GM19463 (cell line): ENCODE measurements around the gene SAMD7.

Experiments
- ATAC-seq: cut with Tn5 transposase; IDR thresholded peaks from one replicate; pipeline ENCODE4 v1.9.1; 2021; ENCODE audit warnings: mild to moderate bottlenecking, moderate library complexity; ENCODE audit not compliant: unreplicated experiment

The SAMD7 gene

DNA sequence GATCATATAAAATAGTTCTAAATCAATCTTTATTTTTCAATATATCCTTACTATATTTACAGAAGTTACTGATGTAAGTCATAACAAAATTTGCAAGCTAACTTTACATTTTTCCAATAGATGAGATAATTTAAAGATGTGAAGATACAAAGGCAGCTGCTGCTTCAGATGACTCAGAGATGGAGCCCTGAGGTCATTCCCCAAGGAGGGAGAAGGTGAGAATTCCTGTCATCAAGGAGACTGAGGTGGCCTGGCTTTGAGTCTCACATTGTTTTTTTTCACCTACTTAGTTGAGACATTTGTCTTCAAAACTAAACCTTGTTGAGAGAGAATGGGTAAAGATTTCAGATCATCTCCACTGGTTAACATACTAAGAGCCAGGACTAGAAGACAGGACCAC is 3.9 kb upstream of the SAMD7 start:
- no peak for ATAC-seq

DNA sequence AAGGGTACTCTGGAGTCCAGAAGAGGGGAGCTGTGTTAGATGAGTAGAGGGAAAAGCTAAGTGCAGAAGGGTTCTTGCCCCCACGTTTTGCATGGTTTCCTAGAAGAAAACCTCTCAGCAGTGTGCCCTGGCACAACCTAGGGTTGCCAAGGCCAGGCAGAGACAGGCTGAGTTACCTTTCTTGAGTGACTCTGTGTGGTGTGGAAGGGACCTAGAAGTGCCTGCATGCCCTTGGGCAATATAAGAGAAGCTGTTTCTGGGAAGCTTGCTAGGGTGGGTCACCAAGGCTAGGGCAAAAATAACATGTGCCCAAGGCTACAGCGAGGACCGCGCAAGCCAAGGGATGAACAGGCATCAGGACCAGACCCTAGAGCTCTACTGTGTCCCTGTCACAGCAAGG is 3.4 kb upstream of the SAMD7 start:
- ATAC-seq, result no peak

DNA sequence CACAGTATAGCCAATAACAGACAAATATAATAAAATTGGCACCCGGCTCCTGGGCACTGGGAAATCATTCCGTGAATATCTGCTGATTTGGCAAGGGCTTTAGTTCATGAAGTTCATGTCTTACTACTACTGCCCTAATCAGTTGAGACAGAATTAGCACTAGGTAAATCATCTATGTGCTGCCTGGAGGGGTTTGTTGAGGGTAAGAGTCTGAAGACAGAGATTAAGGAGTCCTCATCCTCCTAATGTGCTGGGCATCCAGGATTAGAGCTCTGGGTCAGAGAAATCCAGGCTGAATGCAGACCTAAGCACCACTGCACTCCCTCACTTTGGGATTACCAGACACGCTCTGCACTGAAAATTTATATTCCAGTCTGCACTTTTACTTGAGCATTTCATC is 2.0 kb downstream of the SAMD7 start:
- no peak for ATAC-seq

DNA sequence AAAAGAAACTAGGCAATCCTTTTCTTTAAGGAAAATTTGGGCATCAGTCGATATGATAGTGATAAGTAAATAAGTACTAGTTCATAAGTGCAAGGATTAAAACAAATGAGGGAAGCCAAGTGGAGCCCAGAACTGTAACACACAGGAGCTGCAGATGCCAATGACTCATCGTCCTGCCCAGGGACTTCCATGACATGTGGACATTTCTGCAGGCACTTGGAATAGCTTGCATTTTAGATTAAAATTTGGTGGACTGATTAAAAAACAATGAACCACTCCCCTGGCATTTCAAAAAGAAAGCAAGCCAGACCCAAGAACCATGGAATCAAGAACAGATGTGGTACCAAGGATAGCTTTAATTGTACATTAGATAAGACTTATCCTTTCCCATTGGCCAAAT is 2.9 kb downstream of the SAMD7 start:
- ATAC-seq, result no peak

DNA sequence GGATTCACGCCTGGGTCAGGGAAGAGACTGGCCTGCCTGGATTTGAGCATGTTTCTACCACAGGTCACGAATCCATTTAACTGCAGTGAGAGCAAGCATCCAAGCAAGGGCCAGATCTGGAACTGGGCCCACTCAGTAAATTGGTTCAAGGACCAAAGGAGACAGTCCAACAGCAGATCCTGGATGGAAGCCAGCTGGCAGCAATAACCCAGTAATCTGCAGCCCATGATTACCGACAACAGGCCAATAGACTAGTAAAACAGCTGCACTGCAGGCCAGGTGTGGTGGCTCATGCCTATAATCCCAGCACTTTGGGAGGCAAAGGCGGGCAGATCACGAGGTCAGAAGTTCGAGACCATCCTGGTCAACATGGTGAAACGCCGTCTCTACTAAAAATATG is 11.8 kb downstream of the SAMD7 start:
- ATAC-seq, result no peak

DNA sequence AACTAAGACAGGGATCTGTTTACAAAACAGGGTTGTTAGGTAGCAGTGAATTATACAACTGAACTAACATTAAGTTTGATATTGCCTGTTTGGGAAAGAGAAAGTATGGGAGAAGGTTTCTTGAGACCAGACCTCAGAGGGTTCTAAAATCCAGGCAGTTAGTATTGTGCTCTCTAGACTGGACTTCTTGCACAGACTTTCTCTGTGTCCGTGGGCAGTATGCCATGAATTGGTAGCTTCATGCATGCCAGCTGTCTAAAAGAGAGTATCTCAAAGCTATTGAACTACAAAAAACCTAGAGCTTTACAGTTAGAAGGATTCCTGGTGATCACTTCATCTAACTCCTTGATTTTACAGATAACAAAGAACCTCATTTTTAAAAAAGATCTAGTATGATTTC is 12.5 kb downstream of the SAMD7 start:
- no peak for ATAC-seq

DNA sequence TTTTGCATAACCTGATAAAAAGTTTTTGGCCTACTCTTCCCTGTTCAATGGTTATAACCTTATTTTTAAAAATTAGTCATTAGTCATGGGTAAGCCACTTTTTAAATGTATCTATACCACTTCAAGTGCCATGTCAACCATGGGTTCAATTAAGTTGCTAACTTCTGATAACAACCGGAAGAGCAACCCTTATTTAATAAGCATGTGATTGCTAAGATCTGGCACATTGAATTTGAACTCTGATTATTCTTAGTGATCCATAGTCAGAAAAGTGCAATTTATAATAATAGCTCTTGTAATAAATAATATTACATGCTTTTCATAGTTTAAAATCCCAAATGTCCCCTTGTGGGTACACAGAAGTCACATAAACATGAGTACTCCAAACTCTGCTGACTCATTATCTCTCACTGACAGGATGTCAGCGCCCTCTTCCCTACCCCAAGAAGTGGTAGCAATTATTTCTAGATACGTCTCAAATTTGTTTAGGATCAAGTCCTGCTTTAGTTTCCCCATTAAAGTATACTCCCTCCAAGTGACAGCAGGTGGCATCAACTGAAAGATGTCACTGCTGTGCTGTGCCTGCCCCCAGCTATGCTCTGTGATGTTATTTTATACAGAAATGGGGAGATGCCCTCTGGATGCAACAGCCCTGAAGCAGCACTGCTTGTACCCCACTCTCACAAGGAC is 18.6 kb downstream of the SAMD7 start:
- ATAC-seq, result peak; percentile 21

DNA sequence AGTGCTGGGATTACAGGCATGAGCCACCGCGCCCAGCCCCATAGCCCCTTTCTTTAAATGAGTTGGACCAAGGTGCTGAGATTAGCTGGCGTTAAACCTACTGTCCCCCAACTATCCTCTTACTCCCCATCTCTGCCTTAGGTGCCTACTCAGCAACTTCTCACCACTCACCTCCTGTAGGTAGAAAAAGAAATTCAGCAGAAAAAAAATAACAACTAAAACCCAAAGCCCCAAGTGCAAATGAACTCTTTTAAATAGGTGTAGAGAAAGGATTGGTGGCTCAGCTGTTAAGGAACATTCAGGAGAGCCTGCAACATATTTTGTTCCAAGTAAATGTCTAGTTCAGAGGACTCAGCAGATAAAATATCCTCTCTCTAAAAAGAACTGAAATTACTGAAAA is 19.5 kb downstream of the SAMD7 start:
- ATAC-seq, result no peak

DNA sequence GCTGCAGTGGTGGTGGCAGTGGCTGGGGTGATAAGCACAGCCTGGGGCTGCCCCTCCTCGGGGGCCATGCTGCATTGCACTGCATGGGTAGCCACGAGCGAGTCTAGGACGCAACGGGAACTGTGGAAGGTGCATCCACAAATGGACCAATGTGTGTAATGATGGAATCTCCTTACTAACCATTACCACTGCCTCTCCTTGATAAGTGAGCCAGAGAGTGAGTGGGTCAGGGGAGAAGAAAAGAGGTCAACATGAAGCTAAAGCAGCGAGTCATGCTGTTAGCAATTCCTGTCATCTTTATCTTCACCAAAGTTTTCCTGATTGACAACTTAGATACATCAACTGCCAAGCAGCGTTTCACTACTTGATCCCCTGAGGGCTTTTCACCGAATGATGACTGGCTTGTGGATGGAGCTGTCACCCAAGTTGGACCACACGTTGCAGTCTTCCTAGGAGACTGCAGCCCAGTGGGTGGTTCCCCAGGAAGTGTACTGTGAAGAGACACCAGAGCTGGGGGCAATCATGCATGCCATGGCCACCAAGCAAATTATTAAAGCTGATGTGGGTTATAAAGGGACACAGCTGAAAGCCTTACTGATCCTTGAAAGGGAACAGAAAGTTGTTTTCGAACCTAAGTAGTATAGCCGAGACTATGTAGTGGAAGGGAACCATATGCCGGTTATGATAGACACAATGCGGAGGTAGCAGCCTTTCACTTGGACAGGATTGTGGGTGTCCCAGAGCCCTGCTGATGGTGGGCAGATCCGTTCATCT is 20.6 kb downstream of the SAMD7 start:
- peak; percentile 95 for ATAC-seq

DNA sequence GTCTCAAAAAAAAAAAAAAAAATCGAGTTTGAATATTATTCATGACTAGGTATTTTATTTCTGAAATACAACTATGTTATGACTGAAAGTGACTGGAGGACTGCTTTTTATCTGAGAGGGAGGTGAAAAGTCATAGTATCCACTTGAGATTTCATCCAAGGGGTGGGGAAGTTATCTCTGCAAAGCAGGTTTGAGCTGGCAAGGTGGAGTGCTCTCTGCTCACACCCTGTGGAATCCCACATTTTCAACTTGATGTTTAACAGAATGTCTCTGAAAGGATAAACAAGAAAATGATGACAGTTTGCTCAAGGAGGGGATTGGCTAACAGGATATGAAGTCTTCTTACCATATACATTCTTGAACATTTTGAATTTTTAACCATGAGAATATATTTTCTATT is 27.9 kb downstream of the SAMD7 start:
- no peak for ATAC-seq

DNA sequence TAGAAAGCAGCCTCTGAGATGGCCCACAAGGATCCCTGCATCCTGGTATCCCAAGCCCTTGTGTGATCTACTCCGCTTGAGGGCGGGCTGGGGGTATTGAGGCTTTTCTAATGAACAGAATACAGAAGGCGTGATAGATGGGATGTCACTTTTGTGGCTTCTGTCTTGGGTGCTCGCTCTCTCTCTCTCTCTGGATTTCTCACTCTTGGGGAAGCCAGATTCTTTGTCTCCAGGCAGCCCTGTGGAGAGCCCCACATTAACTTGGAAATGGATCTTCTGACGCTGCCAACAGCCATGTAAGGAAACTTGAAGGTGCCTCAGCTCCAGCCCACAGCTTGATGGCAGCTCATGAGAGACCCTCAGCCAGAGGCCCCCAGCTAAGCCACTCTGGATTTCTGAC is 28.4 kb downstream of the SAMD7 start:
- ATAC-seq, result no peak

DNA sequence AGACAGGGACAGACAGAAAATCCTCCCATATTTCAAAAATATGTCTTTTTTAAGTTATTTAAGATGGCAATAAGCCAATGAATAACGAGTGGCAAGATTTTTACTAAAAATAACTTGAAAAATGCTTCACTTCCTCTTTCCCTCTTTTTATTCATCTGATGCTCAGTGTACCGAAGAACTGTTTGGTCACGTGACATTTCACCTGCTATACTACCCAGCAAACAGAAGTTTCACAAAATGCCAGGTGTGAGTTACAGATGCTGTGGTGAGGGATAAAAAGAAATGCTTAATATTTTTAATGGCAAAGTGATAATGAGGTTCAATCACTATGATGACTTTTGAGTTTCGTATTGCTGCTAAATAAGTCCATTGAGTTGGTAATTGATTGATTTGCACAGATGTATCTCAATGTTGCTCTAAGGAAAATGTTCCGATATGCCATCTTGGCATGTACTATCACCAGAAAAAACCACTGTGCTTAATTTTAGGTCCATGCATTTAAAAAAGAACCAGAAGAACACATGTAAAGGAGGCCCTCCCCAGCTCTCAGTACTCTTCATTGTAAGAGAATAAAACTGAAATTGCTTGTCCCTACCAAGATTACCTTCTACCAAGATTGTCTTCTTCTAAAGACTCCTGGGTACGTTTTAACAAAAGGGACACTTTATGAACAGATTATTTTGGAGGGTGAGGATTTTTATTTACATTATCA is 29.3 kb downstream of the SAMD7 start:
- ATAC-seq, result peak; percentile 71

DNA sequence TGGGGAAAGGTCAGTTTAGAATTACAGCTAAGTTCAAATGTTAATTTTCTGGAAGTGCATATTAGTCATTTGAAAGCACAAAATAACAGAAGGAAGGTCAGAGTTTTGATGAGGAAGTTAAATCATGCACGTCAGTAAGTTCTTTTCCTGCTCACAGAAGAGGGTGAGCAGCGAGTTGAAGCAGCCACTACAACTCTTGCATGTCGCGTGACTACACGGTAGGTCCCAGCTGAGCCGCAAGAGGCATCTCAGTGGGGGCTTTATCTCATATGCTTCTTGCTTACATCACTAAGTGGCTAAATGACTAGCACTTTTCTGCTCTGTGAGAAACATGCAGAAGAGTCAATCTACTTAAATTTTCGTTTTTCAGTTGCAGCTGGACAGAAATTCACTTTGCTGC is 33.9 kb downstream of the SAMD7 start:
- peak; percentile 84 for ATAC-seq

DNA sequence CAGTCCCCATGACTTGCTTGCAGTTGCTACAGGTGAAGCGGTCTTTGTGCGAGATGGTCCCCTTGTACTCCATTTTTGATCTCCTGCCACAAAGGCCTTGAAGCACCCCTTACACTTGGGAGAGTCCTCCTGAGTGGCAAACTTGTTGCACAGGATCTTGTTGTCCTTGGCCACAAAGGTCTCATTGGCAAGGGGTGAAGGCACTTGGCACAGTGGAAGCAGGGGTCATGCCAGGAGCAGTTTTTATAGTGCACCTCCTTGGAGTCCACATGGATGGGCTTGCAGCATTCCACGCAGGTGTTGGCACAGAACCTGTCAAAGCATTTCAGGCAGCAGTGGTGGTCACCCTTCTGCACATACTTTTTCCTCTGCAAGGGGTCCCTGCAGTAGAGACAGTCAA is 35.0 kb downstream of the SAMD7 start:
- ATAC-seq, result no peak

DNA sequence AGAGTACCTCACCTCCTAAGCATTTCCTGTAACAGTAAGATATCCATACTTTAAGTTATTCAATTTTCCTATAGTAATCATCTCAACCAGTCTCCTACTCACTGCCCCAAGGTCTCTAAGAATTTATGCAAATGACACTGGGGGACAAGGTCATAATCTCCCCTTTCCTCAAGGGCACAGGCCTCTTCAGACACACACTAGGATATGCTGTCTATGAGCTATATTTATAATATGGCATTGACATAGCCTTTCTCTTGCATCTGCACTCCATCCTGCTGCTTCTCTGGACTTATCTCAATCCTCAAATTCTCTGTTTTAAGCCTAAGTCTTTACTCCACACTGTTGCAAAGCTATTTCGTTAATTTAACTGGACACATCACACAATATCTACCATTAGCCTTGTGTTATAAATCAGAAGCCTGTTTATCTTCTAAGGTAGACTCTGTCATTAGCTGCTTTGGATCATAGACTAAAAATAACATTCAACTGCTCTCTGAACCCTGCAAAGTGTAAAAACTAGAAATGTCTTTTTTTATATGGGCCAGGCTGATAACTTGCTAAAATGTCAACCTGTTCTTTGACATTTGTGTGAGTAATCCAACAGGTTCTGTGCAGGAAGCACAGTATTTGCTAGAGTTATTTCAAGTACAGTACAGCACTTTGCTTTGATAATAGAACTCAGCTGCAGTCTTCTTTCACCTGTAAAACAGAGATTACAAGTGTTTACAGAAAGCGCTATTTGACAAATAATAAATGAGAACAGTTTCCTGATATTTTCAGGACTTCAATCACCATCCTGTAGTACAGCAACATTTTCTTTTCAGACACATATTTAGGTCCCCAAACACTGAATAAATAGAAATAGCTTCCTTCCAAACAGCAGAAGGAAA is 37.4 kb downstream of the SAMD7 start:
- no peak for ATAC-seq

DNA sequence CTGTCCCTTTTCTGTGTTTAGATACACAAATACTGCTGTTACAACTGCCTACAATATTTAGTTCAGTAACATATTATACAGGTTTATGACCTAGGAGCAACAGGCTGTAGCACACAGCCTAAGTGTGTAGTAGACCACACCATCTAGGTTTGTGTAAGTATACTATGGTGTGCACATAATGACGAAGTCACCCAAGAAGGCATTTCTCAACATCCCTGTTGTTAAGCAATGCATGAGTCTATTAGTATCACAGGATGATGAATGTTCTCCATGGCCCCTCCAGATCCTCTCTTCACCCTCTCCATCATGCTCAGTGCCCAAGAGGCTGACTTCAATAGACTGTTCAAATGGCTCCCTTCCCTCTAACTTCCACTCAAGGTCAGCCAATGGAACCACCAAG is 40.7 kb downstream of the SAMD7 start:
- no peak for ATAC-seq

DNA sequence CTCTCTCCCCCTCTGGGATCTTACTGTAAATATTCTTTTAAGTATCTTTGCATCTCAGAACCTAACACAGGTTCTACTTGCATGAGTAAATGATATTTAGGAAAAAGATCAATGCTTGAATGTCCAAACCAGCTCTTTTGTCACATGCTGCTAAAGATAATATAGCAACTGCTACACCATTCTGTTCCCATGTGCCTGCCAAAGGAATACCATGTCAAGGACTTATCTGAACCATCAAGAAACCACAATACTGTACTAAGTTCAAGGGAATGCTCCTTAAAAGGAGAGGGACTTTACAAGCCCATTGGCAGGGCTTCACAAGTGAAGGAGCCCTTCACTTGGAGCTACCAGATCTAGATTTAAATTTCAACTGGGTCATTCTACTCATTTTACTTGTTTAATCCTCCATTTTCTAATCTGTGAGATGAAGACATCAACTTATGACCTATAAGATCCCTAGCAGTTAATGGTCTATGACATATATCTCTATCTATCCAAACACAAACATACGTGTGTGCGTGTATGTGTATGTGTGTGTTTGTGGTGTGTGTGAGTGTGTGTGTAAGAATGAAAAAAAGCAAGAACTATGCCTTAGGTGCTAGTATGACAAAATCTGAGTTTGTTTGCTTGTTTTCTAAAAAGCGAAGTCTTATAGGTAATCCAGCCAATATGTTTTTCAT is 42.2 kb downstream of the SAMD7 start:
- peak; percentile 26 for ATAC-seq

DNA sequence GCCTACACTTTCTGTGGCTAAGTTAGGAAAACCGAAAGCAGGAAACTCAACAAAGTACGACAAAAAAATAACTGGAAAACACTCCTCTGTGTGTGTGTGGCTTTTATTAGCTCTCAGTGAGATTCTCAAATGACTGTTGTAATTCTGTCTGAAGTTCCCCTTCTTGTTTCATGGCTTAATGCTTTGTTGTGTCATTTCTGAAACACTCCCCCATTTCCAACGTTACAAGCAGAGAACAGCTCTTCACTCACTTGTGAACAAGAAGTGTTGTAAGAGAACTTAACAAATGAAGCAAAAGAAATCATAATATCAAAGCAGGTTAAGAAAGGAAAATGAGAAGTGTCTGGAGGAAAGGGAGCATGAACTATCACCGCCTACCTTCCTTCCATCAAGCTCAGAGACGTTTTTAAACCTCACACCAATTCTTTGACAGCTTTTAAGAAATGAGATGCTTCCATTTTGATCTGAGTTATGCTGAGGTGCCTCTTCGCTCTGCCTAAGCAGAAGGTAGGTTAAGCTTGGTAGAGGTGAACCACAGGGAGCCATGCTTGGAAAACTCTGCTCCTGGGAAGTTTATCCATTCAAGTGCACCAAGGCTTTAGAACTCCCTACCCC is 42.9 kb downstream of the SAMD7 start:
- peak; percentile 84 for ATAC-seq

DNA sequence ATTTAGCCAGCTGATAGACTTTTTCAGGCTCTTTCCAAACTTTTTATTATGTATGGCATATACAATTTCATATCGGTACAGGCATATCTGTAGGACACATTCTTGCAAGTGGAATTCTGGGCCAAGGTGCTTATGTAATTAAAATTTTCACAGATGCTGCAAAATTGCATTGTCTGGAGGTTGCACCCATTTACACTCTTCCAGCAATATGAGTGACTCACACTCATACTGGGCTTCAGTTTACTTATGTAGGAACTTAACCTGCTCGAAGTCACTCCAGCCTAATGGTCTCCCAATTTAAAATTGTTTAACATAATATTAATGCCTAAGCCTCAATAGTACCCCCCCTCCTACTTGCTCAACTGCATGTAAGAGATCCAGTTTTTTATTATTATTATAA is 44.0 kb downstream of the SAMD7 start:
- no peak for ATAC-seq

DNA sequence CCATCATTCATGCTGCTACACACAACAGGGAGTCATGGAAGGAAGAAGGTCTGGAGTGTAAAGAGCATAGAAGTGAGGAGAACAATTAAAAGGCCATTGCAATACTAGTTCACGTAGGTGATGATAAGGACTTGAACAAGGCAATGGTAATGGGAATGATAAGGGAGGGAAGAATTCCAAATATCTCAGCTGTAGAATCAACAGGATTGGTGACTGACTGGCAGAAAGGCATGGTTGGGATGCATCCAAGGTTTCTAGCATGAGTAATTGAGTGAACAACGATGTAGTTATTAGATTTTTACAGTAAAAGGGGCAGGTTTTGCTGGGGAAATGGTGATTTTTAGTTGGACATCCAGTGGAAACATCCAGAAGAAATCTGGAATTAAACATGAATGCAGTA is 52.8 kb downstream of the SAMD7 start:
- ATAC-seq, result no peak
